ENCODE results near the gene TMEM53. TPM values are rescaled to one million over a fixed set of nuclear protein-coding genes. Genes with fewer than 3 reads are reported as not detected.
"Not testable (repeated sequence)": the region's sequence is repeated elsewhere in the genome, so short reads cannot be mapped to it uniquely, and the experiment has no call there.

Gene TMEM53
- total RNA-seq, 2 donors from 2014 or later = 2.6 to 2.8 TPM

GRCh38 chr1:44675186-44675585 is 905 bp upstream of the TMEM53 start:
- H3K9me3 ChIP-seq (ENCODE audit: control insufficient read depth, low read length, poor library complexity, severe bottlenecking) = no peaks in the 10 kb centered on the region
- Mint-ChIP-seq H3K27ac (peak overlapping the region; percentile 89), H3K27me3 (no peaks in the 10 kb centered on the region), H3K36me3 (ENCODE audit: low read depth) (peaks cover 2% of the 10 kb centered on the region), H3K4me3 (no peak overlapping the region), H3K4me1 (peaks cover 12% of the 10 kb centered on the region)
- ATAC-seq (no peak), DNase-seq (no peak)

GRCh38 chr1:44673675-44674112 is 587 bp downstream of the TMEM53 start:
- peaks cover 12% of the 10 kb centered on the region for H3K4me1 Mint-ChIP-seq
- H3K9me3 ChIP-seq (ENCODE audit: control insufficient read depth, low read length, poor library complexity, severe bottlenecking) = no peaks in the 10 kb centered on the region
- no peaks in the 10 kb centered on the region for H3K27me3 Mint-ChIP-seq
- DNase-seq = no peak
- peak overlapping the region; percentile 89 for H3K27ac Mint-ChIP-seq
- no peak for ATAC-seq
- H3K4me3 Mint-ChIP-seq = peak overlapping the region; percentile 91
- H3K36me3 Mint-ChIP-seq (ENCODE audit: low read depth) = no peaks in the 10 kb centered on the region

GRCh38 chr1:44672961-44673674 is 1.2 kb downstream of the TMEM53 start:
- DNase-seq (no peak), ATAC-seq (no peak)
- Mint-ChIP-seq H3K4me1 (peaks cover 12% of the 10 kb centered on the region), H3K4me3 (peak overlapping the region; percentile 91), H3K27me3 (no peaks in the 10 kb centered on the region), H3K27ac (peak overlapping the region; percentile 89), H3K36me3 (ENCODE audit: low read depth) (no peaks in the 10 kb centered on the region)
- no peaks in the 10 kb centered on the region for H3K9me3 ChIP-seq (ENCODE audit: control insufficient read depth, low read length, poor library complexity, severe bottlenecking)

- Mint-ChIP-seq H3K27ac (no peak overlapping the region), H3K4me1 (peaks cover 12% of the 10 kb centered on the region), H3K36me3 (ENCODE audit: low read depth) (no peaks in the 10 kb centered on the region), H3K4me3 (peak overlapping the region; percentile 91), H3K27me3 (no peaks in the 10 kb centered on the region)
- ATAC-seq (no peak), DNase-seq (no peak)
- no peaks in the 10 kb centered on the region for H3K9me3 ChIP-seq (ENCODE audit: control insufficient read depth, low read length, poor library complexity, severe bottlenecking)
Observed at GRCh38 chr1:44672254-44672955, 1.9 kb downstream of the TMEM53 start.

GRCh38 chr1:44670751-44671640 is 3.3 kb downstream of the TMEM53 start:
- no peaks in the 10 kb centered on the region for H3K27me3 Mint-ChIP-seq
- H3K27ac Mint-ChIP-seq = peak overlapping the region; percentile 63
- no peak overlapping the region for H3K4me3 Mint-ChIP-seq

GRCh38 chr1:44666719-44667118 is 7.6 kb downstream of the TMEM53 start:
- H3K4me1 Mint-ChIP-seq = peaks cover 13% of the 10 kb centered on the region
- not testable (repeated sequence) for H3K9me3 ChIP-seq (ENCODE audit: control insufficient read depth, low read length, poor library complexity, severe bottlenecking); DNase-seq; H3K4me3 Mint-ChIP-seq; H3K27ac Mint-ChIP-seq; H3K27me3 Mint-ChIP-seq; H3K36me3 Mint-ChIP-seq (ENCODE audit: low read depth); ATAC-seq

More at GRCh38 chr1:44670751-44671640, 3.3 kb downstream of the TMEM53 start:
- no peaks in the 10 kb centered on the region for H3K36me3 Mint-ChIP-seq (ENCODE audit: low read depth)
- no peaks in the 10 kb centered on the region for H3K9me3 ChIP-seq (ENCODE audit: control insufficient read depth, low read length, poor library complexity, severe bottlenecking)
- peaks cover 12% of the 10 kb centered on the region for H3K4me1 Mint-ChIP-seq
- DNase-seq = no peak
- no peak for ATAC-seq

- H3K4me3 Mint-ChIP-seq = peak overlapping the region; percentile 76
- peaks cover 13% of the 10 kb centered on the region for H3K4me1 Mint-ChIP-seq
- no peaks in the 10 kb centered on the region for H3K27me3 Mint-ChIP-seq
- DNase-seq (no peak), ATAC-seq (peak; percentile 68)
- H3K9me3 ChIP-seq (ENCODE audit: control insufficient read depth, low read length, poor library complexity, severe bottlenecking) = no peaks in the 10 kb centered on the region
- no peaks in the 10 kb centered on the region for H3K36me3 Mint-ChIP-seq (ENCODE audit: low read depth)
- peak overlapping the region; percentile 77 for H3K27ac Mint-ChIP-seq
Observed at GRCh38 chr1:44664730-44665370, 9.4 kb downstream of the TMEM53 start.

GRCh38 chr1:44663417-44663816 is 10.9 kb downstream of the TMEM53 start:
- Mint-ChIP-seq H3K27ac (peak overlapping the region; percentile 77), H3K27me3 (no peaks in the 10 kb centered on the region), H3K4me1 (peaks cover 13% of the 10 kb centered on the region), H3K36me3 (ENCODE audit: low read depth) (no peaks in the 10 kb centered on the region), H3K4me3 (no peak overlapping the region)
- ATAC-seq (no peak), DNase-seq (no peak)
- no peaks in the 10 kb centered on the region for H3K9me3 ChIP-seq (ENCODE audit: control insufficient read depth, low read length, poor library complexity, severe bottlenecking)

- H3K4me1 Mint-ChIP-seq = peaks cover 13% of the 10 kb centered on the region
- H3K27me3 Mint-ChIP-seq = no peaks in the 10 kb centered on the region
- H3K27ac Mint-ChIP-seq = no peak overlapping the region
- H3K36me3 Mint-ChIP-seq (ENCODE audit: low read depth) = no peaks in the 10 kb centered on the region
- DNase-seq (no peak), ATAC-seq (no peak)
- no peaks in the 10 kb centered on the region for H3K9me3 ChIP-seq (ENCODE audit: control insufficient read depth, low read length, poor library complexity, severe bottlenecking)
- H3K4me3 Mint-ChIP-seq = no peak overlapping the region
Observed at GRCh38 chr1:44662683-44663030, 11.6 kb downstream of the TMEM53 start.

GRCh38 chr1:44661781-44662682 is 12.2 kb downstream of the TMEM53 start:
- H3K36me3 Mint-ChIP-seq (ENCODE audit: low read depth) = no peaks in the 10 kb centered on the region
- no peak for DNase-seq
- ATAC-seq = no peak
- H3K9me3 ChIP-seq (ENCODE audit: control insufficient read depth, low read length, poor library complexity, severe bottlenecking) = no peaks in the 10 kb centered on the region
- peaks cover 15% of the 10 kb centered on the region for H3K4me1 Mint-ChIP-seq
- no peak overlapping the region for H3K4me3 Mint-ChIP-seq
- no peak overlapping the region for H3K27ac Mint-ChIP-seq
- no peaks in the 10 kb centered on the region for H3K27me3 Mint-ChIP-seq

GRCh38 chr1:44660176-44660575 is 14.1 kb downstream of the TMEM53 start:
- H3K27ac Mint-ChIP-seq = no peak overlapping the region
- no peaks in the 10 kb centered on the region for H3K27me3 Mint-ChIP-seq
- peaks cover 16% of the 10 kb centered on the region for H3K4me1 Mint-ChIP-seq
- no peaks in the 10 kb centered on the region for H3K36me3 Mint-ChIP-seq (ENCODE audit: low read depth)
- no peak overlapping the region for H3K4me3 Mint-ChIP-seq
- ATAC-seq = no peak
- DNase-seq = no peak
- H3K9me3 ChIP-seq (ENCODE audit: control insufficient read depth, low read length, poor library complexity, severe bottlenecking) = no peaks in the 10 kb centered on the region

- no peaks in the 10 kb centered on the region for H3K36me3 Mint-ChIP-seq (ENCODE audit: low read depth)
- H3K9me3 ChIP-seq (ENCODE audit: control insufficient read depth, low read length, poor library complexity, severe bottlenecking) = no peaks in the 10 kb centered on the region
- no peak overlapping the region for H3K27ac Mint-ChIP-seq
- DNase-seq = no peak
- H3K27me3 Mint-ChIP-seq = no peaks in the 10 kb centered on the region
- H3K4me1 Mint-ChIP-seq = peaks cover 10% of the 10 kb centered on the region
- no peak overlapping the region for H3K4me3 Mint-ChIP-seq
- ATAC-seq = no peak
Observed at GRCh38 chr1:44659566-44659965, 14.7 kb downstream of the TMEM53 start.
